ENCODE measurements around the gene FBXO47.

DNA sequence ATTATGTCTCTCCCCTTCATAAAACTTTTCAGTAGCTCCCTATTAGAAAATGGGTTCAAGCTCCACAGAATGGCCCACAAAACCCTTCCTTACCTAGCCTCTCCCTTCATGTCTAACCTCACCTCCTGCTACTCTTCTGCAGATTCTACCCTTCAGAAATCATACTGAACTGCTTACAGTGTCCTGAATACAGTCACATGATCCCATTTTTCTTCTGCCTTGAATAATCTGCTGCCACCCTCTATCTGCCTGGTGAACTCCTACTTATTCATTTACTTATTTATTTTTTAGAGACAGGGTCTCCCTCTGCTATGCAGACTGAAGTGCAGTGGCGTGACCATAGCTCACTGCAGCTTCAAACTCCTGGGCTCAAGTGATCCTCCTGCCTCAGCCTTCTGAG, 26.8 kb downstream of the FBXO47 start:
- no peak for TF ChIP-seq FOXM1 (CRISPR knock-in tag; IDR thresholded peaks at IDR 0.05)
- TF ChIP-seq POLR2A (IDR thresholded peaks at IDR 0.05; ENCODE audit: insufficient read depth in 1 of 2, low read depth in 2 of 2, low read length in 2 of 2) = no peak
- TF ChIP-seq, protein P1, sequence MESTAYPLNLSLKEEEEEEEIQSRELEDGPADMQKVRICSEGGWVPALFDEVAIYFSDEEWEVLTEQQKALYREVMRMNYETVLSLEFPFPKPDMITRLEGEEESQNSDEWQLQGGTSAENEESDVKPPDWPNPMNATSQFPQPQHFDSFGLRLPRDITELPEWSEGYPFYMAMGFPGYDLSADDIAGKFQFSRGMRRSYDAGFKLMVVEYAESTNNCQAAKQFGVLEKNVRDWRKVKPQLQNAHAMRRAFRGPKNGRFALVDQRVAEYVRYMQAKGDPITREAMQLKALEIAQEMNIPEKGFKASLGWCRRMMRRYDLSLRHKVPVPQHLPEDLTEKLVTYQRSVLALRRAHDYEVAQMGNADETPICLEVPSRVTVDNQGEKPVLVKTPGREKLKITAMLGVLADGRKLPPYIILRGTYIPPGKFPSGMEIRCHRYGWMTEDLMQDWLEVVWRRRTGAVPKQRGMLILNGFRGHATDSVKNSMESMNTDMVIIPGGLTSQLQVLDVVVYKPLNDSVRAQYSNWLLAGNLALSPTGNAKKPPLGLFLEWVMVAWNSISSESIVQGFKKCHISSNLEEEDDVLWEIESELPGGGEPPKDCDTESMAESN (CRISPR knock-in tag; conservative IDR thresholded peaks at IDR 0.05) = no peak
- TF ChIP-seq, protein P2, sequence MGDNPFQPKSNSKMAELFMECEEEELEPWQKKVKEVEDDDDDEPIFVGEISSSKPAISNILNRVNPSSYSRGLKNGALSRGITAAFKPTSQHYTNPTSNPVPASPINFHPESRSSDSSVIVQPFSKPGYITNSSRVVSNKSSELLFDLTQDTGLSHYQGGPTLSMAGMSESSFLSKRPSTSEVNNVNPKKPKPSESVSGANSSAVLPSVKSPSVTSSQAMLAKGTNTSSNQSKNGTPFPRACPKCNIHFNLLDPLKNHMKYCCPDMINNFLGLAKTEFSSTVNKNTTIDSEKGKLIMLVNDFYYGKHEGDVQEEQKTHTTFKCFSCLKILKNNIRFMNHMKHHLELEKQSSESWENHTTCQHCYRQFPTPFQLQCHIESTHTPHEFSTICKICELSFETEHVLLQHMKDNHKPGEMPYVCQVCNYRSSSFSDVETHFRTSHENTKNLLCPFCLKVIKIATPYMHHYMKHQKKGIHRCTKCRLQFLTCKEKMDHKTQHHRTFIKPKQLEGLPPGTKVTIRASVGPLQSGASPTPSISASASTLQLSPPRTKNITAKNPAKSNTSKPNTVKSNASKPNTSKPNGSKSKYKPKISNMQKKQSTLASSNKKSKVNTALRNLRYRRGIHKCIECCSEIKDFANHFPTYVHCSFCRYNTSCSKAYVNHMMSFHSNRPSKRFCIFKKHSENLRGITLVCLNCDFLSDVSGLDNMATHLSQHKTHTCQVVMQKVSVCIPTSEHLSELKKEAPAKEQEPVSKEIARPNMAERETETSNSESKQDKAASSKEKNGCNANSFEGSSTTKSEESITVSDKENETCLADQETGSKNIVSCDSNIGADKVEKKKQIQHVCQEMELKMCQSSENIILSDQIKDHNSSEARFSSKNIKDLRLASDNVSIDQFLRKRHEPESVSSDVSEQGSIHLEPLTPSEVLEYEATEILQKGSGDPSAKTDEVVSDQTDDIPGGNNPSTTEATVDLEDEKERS (CRISPR knock-in tag; IDR thresholded peaks at IDR 0.05) = no peak
- TF ChIP-seq ZNF598 (CRISPR knock-in tag; IDR thresholded peaks at IDR 0.05; ENCODE audit: borderline replicate concordance) = no peak
- no peak for TF ChIP-seq CEBPB (IDR thresholded peaks at IDR 0.05; ENCODE audit: borderline replicate concordance, low read depth, low read length)
- TF ChIP-seq, protein P3, sequence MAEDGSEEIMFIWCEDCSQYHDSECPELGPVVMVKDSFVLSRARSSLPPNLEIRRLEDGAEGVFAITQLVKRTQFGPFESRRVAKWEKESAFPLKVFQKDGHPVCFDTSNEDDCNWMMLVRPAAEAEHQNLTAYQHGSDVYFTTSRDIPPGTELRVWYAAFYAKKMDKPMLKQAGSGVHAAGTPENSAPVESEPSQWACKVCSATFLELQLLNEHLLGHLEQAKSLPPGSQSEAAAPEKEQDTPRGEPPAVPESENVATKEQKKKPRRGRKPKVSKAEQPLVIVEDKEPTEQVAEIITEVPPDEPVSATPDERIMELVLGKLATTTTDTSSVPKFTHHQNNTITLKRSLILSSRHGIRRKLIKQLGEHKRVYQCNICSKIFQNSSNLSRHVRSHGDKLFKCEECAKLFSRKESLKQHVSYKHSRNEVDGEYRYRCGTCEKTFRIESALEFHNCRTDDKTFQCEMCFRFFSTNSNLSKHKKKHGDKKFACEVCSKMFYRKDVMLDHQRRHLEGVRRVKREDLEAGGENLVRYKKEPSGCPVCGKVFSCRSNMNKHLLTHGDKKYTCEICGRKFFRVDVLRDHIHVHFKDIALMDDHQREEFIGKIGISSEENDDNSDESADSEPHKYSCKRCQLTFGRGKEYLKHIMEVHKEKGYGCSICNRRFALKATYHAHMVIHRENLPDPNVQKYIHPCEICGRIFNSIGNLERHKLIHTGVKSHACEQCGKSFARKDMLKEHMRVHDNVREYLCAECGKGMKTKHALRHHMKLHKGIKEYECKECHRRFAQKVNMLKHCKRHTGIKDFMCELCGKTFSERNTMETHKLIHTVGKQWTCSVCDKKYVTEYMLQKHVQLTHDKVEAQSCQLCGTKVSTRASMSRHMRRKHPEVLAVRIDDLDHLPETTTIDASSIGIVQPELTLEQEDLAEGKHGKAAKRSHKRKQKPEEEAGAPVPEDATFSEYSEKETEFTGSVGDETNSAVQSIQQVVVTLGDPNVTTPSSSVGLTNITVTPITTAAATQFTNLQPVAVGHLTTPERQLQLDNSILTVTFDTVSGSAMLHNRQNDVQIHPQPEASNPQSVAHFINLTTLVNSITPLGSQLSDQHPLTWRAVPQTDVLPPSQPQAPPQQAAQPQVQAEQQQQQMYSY (CRISPR knock-in tag; IDR thresholded peaks at IDR 0.05) = no peak
- no peak for TF ChIP-seq SNAI1 (CRISPR knock-in tag; IDR thresholded peaks at IDR 0.05; ENCODE audit: borderline replicate concordance)

Data from HepG2 (cell line).